GM18526 (cell line): ENCODE results near the gene CACNA1E.

Experiments used
- POLR2A ChIP-seq: IDR thresholded peaks from 3 replicates; pipeline ENCODE4 v1.6.1; 2011; ENCODE audit not compliant: insufficient read length; ENCODE audit errors: extremely low read depth

CACNA1E gene

DNA sequence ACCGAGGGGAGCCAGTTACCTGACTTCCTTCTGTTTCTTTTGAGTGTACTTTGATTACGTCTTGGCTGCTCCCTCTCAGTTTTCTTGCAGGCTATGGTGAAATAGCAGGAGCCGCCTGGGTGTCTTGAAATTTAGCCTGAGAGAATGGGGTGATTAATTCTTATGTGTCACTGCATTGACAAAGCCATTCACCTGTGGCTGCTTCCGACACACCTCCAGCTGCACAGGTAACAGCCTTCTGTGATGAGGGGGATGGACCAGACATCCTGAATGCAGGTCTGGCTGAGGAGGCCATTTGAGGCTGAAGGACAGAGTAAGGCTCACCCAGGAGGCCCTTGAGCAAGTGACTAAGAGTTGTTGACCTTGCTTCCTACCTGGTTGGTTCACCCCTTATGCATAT lies 16.5 kb downstream of the CACNA1E start:
- no peak for TF ChIP-seq POLR2A

DNA sequence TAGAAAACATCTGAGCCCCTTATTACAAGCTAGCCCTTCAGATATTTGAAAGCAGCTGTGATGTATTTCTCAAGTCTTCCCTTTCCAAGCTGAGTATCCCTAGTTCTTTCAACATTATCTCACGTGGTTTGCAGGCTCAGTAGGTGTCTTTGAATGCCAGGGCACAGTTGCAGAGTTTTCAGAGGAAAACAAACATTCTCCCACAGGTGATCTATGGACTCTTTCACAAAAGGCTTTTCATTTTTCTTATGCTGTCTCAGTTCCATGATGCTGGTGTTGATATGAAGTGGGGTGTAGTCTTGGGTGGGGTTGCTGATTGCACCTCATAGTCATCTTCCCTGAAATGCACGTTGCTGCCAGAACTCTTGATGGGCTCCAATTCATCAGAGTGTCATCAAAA lies 17.3 kb downstream of the CACNA1E start:
- TF ChIP-seq POLR2A, result no peak

DNA sequence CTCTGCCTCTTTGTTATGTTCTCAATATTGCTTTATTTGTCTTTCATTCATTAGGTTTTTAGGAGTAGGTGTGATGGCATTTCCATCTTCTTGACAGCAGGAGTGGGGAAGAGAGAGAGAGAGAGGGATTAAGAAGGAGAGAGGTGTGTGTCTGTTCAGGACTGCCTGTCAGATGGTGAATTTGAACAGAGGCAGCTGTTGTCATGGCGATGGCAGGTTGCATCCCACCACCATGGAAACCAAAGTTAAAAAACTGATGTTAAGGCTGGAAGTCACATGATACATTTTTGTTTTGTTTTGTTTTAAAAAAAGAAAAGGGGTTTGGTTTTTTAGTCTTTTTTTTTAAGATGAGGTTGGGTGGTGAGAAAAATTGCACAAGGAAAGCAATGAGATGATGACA lies 18.3 kb downstream of the CACNA1E start:
- TF ChIP-seq POLR2A, result no peak

DNA sequence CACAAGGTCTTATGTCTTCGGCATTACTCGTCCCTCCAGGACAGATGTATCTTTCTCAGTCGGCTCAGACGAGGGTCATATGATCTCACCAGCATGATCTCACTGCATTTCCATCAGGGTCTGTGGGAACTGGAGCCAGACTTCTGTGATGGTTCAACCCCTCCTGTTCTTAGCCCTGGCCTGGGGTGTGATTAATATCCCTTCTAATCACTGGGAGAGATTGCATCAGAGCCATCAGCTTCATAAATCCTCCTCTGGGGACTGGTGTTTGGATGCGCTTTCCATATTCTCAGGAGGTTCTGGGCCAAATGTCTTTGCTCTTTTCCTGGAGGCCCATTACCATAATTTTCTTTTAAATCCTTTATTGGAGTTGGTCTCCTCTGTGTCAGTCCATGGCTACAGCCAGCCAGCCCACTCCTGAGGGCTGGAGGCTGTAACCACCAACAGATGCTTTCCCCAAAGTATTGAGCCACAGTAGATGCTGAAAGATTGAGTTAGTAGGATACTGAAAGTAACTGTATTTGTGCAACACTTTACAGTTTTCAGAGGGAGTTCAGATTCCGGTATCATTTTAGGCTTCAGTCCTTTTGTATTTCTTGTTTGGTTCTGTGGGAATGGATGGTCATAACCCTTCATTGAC lies 20.0 kb downstream of the CACNA1E start:
- TF ChIP-seq POLR2A, result no peak

DNA sequence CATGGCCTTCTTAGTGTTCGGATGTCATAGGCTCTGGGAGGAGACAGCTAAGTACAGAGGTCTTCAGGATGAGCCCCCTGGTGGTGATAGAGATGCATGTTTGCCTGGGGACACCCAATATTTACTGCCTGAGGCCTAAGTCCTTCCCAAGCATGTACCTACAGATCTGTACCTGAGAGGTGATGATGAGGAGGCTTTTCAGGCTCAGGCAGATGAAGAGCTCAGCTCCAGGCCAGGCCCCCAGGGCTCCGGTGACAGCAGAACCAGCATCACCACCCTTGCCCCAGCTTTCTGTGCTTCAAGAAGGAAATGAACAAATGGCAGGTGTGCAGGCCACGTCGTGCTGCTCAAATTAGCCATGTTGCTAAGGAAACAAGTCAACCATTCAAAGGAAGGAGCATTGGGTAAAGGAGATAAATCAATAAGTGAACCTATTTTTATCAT lies 21.1 kb downstream of the CACNA1E start:
- TF ChIP-seq POLR2A, result peak; percentile 36

DNA sequence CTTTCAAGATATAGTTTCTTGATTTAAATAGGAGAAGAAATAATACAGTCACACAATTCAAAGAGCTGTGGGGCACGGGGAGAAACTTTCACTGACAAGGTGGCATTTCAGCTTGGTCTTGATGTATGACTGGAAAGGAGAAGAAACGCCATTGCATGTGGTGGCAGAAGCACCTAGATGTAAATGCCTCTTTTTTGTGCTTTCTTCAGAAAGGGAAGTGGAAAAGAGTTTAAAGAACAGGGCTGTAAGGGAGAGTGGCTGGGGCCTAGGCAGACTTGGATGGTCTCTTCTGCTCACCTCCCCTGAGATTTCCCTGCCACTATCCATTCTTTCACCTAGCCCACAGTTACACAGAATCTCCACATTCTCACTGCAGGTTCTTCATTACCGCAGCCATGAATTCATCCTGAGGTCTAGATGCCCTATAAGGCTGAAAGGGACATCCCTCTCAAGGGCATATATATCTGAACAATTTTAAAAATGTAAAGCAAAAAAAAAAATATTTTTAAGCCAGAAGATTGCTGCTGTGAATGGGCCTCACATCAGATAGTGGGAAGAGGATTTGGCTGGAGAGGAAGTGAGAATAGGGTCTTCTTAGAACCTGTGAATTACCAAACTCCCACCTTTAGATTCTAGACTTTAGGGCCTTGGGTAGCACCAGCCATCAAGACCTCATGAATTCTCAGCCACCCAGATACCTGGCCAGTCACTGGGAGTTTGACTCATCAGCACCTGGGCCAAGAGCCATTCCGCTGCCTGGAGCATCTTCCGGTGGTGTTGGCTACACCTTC lies 23.4 kb downstream of the CACNA1E start:
- no peak for TF ChIP-seq POLR2A

DNA sequence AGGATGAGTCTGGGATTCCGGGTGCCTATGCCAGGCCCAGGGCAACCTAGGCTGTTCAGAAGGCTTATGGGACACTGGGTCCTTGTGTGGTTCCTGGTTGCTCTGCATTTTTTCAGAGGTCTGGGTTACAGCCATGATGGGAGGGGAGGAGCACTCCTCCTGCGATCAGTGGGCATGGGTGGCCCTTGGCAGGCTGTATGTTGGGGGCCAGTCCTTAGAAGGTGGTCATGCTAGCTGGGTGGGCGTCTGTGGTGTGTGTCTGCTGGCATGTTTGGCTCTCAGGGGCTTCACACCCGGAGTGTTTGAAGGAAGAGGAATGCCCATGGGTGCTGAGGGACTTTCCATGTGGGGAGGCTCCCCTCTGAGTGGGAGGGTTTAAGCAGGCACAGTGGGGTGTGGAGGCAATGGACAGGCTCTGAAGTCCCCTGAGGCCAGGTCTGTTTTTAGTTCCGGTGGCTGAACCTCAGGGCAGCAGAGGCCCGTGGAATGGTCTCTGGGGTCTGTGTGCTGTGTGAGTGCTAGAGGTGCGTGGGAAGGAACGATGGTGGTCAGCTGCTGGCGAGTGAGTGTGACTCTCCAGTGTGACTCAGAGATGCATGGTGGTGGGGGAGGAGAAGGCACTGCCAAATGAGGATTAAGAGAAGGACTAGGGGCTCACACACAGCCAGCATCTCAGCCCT lies 25.3 kb downstream of the CACNA1E start:
- no peak for TF ChIP-seq POLR2A

DNA sequence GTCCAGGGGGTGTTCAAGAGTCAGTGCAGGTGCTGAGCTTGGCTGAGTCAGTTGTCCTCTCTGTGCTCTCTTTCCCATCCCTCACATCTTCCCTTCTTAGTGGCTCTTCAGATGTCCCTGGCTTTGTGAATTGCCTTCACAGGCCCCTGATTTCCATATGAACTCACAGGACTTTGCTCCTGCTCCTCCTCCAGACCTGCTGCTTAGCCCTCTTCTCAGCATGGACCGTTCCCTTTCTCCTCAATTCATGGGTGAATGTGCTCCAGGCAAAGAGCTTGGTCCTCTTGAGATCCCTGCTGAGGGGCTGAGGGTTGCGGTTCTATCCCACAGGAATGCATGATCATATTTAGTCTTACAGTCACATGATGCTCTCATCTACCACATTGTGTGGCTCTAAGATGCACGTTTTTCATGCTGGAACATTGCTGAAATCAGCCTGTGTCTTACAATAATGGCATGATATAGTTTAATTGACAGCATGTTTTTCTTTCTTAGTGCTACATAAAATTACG lies 30.5 kb downstream of the CACNA1E start:
- no peak for TF ChIP-seq POLR2A

DNA sequence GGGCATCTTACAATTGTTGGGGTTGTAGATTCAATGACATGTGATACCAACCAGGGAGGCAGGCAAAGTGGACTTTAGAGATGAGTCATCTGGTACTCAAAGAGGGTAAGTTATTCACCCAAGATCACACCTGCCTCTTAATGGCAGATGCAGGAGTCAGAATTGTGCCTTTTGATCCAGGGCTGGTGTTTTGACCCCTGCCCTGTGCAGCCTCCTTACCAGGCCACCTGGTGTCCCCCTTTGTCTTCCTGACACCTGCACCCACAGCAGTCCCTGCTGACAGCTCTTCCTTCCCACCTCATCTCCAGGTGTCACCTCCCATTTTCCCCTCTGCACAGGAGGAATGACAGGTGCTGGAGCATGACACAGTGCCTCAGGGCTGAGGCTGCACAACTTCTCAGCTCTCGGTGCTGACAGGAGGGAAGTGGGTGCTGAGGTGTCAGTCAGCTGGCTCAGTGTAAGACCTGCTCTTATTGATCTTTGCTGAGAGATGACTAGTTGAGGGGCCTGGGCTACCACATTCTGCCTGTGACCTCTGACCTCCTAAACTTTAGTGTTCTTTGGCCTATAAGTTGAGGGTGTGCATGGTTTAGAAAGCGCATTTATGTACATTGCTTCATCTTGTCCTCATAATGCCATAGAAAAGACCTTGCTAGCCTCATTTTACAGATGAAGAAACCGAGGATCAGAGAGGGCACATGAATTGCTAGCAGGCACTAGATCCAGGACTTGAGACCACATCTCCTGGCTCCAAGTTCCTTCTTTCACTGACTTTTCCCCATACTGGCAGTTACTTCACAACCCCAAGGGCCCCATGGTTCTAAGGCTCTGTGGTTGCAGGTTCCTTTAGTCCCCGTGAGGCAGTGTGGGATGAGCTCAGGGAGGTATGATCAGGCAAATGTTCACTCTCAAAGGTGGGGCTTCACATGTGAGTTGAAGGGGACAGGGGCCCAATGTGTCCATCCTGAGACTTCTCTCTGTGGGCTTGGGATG lies 31.3 kb downstream of the CACNA1E start:
- TF ChIP-seq POLR2A, result no peak

DNA sequence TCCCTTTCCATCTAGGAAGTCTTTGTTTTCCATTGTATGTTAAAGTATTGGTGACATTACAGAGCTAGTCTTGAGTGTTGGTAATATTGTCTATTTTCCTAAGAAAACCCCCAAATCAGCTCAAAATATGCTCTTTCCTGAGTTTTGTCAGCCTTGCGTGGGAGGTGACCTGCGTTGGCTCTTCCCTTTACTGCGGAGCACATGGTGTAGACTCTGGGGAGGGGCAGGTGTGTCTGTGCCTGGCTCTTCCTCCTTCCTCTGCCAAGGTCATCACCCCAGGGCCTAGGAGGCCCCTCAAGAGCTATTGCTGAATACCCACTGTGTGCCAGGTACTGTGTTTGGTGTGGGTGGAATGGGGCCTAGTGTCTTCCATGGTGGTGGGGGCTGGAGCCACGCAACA lies 33.4 kb downstream of the CACNA1E start:
- no peak for TF ChIP-seq POLR2A

DNA sequence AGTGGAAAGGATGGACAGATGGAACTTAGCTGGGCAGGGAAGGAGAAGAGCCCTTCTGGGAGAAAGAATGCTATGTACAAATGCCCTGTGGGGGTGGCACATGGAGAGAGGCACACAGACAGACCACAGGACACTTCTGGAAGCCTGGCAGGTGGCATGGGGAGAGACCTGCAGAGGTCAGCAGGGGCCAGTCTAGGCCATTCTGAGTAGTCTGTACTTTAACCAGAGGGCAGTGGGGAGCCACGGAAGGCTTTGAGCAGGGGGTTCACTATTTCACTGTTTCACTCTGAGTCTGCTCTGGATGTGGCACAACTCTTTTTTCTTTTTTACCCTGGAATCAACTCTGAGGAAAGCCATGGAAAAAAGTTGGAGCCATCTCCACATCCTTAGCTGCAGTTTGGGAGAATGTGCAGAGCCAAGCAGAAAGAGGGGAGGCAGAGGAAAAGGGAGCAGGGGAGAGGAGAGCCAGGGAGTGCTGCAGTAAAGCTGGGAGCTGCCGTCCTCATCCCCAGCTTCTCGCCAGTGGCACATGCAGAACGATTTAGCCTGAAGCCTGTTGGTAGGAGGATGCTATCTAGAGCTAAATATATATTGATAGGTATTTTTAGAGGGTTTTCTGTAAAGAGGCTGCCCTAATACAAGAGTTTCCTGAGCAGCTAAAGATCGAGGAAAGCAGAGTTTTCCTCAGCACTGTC lies 34.0 kb downstream of the CACNA1E start:
- TF ChIP-seq POLR2A, result no peak

DNA sequence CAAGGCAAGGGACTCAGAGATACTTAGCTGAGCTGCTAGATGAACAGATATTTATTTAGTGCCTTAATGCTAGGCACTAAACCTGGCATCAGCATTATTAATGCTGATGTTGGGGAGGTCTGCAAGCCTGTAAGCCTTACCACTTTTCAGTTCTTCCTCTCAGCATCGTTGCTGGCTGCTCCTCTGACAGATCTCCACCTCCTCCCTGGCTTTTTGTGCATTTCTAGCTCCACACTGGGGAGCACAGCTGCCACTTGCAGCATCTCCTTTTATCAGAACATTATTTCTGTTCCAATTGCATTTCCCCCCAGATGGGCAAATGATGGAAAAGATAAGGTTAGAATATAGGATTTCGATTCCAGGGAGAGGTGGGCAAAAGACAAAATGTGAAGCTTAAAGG lies 34.8 kb downstream of the CACNA1E start:
- TF ChIP-seq POLR2A, result no peak

DNA sequence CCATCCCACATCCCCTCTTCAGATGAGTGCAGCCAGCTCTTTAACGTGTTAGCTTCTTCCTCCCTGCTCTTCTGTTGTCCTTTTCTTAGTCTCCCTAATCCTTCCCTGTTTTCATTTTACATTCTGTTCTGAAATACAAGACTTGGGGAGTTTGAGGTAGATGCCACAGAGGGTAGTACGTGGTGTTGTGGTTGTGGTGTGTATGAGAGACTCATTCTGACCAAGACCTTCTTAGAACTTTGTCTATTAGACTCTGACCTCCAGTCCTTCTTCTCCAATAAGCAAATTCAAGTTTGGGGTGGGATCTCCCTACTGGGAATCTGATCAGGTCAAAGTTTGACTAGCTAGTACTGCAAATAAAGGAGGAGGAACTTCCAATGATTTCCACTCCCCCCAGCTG lies 39.5 kb downstream of the CACNA1E start:
- TF ChIP-seq POLR2A, result no peak

DNA sequence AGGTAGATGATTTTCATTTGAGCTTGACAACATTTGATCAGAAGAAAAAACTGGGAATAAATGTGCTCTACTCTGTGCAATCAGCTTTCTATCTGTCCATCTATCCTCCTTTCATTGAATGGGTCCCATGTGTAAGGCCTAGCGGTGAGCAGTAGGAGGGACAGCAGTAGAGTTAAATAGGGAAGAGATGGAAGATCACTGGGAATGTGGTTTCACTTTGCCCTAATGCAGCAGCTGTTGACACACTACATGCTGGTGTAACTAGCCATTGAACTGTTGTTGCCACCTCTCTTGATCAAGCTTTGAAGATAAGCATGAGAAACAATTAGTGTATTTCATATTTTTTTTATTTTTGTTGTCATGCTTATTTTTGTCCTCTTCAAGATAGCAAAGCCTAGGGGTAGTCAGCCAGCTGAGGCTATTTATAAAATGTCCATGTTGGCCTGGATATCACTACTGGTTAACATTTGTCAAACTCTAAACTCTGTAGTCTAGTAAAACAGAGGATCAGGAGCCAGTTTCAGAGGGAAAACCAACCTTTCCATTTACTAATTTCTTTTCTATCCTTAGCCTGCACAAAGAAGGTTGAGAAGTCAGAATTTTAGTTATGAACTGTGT lies 41.9 kb downstream of the CACNA1E start:
- no peak for TF ChIP-seq POLR2A
